Breast epithelium (tissue), 4 donors: ENCODE results near the gene LPO. TPM values are rescaled to one million over a fixed set of nuclear protein-coding genes. Genes with fewer than 3 reads are reported as not detected.

Experiments used
- DNase-seq, 2 donors: peaks; one replicate each; pipeline ENCODE4 v3.0.0-alpha.2; 2019; ENCODE audit warnings: low spot score in 2 of 2
- H3K27ac ChIP-seq, 2 donors: fragments of 200-600 bp; sonication (generic) in 1 of 2; one replicate each; pipeline ENCODE4 v1.5.1; 2016 to 2019; ENCODE audit warnings: mild to moderate bottlenecking in 1 of 2
- H3K27me3 ChIP-seq, 2 donors: fragments of 200-600 bp; sonication (generic) in 1 of 2; one replicate each; pipeline versions ENCODE4 v1.5.1 to v1.6.0; 2017 to 2019; ENCODE audit warnings: control low read depth in 1 of 2, mild to moderate bottlenecking in 1 of 2
- H3K36me3 ChIP-seq: fragments of 200-600 bp; one replicate; pipeline ENCODE4 v1.5.1; 2019
- H3K4me1 ChIP-seq, 2 donors: fragments of 200-600 bp; sonication (generic); one replicate each; pipeline ENCODE4 v1.5.1; 2016 to 2019; ENCODE audit warnings: control low read depth in 1 of 2
- H3K4me3 ChIP-seq, 3 donors: fragments of 200-600 bp; sonication (generic); 1 replicate in 2 of 3; 2 replicates in 1 of 3; pipeline ENCODE4 v1.5.1; 2016 to 2019; ENCODE audit warnings: mild to moderate bottlenecking in 3 of 3, moderate library complexity in 2 of 3
- H3K9me3 ChIP-seq, 2 donors: fragments of 200-600 bp; sonication (generic) in 1 of 2; one replicate each; pipeline ENCODE4 v1.5.1; 2016 to 2019; ENCODE audit warnings: control low read depth in 1 of 2
- POLR2A ChIP-seq: fragments of 450-650 bp; IDR thresholded peaks from one replicate; pipeline ENCODE4 v1.6.1; 2016; ENCODE audit warnings: antibody characterized with exemption, mild to moderate bottlenecking, moderate library complexity
- POLR2AphosphoS5 ChIP-seq, 3 donors: sonication (generic); formaldehyde crosslinking; IDR thresholded peaks; one replicate each; pipeline ENCODE4 v1.6.1; 2017; ENCODE audit warnings: antibody characterized with exemption in 3 of 3
- intact Hi-C: fragments of 100-400 bp; cut with DNase I; formaldehyde crosslinking; loops from one replicate; pipeline ENCODE4 v1.15.1; 2023; ENCODE audit warnings: low total_unique reads
- total RNA-seq, 3 donors: library from RNA; depleted of rRNA; stranded (reverse); fragments of >200 nt; gene quantifications; one replicate each; pipeline ENCODE4 v1.1.0, GENCODE V29; 2016
- TF ChIP-seq, protein P1 (sequence below), 3 donors: fragments of 450-650 bp; IDR thresholded peaks; one replicate each; pipeline ENCODE4 v1.5.1; 2016 to 2017; ENCODE audit warnings: antibody characterized with exemption in 3 of 3, mild to moderate bottlenecking in 3 of 3, moderate library complexity in 3 of 3

Gene LPO
- total RNA-seq, 3 donors from 2014 or later: 0.29 TPM; not detected in 2

DNA sequence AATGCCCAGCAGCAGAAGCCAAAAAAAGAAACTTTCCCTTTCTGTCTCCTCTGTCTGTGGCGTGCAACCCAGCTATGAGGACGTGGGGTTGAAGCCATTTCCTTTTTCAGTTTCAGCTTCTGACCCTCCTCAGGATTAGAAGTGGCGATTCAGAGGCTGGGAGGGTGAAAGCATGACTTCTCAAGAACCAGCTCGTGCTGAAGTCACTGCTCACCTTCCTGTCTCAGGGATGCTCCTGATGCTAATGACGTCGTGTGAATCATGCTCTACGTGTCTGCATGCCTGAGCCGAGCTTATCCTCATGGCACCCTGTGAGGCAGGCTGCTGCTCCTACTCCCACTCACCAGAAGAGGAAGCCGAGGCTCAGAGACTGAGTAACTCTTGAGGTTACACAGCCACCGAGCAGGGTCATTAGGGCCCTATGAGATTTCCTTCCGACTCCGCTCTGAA, 5.7 kb upstream of the LPO start:
- Histone ChIP-seq H3K27ac (no peak overlapping the region), H3K4me3 (no peak overlapping the region), H3K27me3 (no peaks in the 10 kb centered on the region), H3K36me3 (no peaks in the 10 kb centered on the region), H3K9me3 (no peaks in the 10 kb centered on the region), H3K4me1 (no peaks in the 10 kb centered on the region)
- DNase-seq: no peak
- TF ChIP-seq, protein P1, sequence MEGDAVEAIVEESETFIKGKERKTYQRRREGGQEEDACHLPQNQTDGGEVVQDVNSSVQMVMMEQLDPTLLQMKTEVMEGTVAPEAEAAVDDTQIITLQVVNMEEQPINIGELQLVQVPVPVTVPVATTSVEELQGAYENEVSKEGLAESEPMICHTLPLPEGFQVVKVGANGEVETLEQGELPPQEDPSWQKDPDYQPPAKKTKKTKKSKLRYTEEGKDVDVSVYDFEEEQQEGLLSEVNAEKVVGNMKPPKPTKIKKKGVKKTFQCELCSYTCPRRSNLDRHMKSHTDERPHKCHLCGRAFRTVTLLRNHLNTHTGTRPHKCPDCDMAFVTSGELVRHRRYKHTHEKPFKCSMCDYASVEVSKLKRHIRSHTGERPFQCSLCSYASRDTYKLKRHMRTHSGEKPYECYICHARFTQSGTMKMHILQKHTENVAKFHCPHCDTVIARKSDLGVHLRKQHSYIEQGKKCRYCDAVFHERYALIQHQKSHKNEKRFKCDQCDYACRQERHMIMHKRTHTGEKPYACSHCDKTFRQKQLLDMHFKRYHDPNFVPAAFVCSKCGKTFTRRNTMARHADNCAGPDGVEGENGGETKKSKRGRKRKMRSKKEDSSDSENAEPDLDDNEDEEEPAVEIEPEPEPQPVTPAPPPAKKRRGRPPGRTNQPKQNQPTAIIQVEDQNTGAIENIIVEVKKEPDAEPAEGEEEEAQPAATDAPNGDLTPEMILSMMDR (IDR thresholded peaks at IDR 0.05): no peak
- no peak for TF ChIP-seq POLR2A
- TF ChIP-seq POLR2AphosphoS5 (IDR thresholded peaks at IDR 0.05): no peak
- intact Hi-C loops: no loop called here

DNA sequence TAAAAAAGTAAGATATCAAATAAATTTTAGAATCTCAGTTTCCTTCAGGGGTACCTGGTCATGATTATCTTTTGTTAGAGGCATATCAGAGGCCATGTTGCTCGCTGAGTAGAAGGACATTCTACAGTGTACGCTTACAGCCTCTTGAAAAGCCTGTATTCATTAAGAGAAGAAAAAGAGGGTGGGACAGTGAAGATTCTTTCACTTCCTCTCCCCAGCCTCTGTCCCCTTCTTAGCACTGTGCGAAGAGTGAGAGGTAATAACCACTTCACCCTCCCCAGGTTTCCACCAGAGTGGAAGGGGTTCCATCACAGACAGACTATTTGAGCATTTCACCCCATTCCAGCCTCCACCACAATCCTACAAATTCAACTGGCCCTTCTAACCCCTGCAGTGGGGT, 4.8 kb upstream of the LPO start:
- no peak overlapping the region for H3K27ac ChIP-seq
- intact Hi-C loops: no loop called here
- DNase-seq: no peak

DNA sequence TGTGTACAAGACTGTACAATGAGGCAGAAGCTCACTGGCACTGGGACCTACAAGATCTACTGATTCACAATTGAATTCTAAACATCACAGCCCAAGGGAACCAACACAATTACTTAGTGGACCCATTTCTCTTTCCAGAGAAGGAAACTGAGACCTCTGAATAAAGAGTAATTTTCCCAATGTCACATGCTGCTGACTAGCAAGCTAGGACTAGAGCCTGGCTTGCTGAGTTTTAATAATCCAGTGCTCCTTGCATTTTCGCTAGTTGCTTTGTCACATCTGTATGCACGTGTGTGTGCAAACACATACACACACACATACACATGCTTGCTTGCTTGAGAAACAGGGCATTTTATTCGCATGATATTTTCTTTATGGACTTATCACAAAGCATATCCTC, 3.9 kb upstream of the LPO start:
- Histone ChIP-seq H3K4me1 (no peaks in the 10 kb centered on the region), H3K9me3 (no peaks in the 10 kb centered on the region), H3K27me3 (no peaks in the 10 kb centered on the region), H3K27ac (no peak overlapping the region), H3K36me3 (no peaks in the 10 kb centered on the region), H3K4me3 (no peak overlapping the region)
- DNase-seq: no peak
- intact Hi-C loops: no loop called here
- TF ChIP-seq, protein P1 (IDR thresholded peaks at IDR 0.05): no peak
- TF ChIP-seq POLR2A (no peak), POLR2AphosphoS5 (IDR thresholded peaks at IDR 0.05) (no peak)

More for the DNA sequence above, 4.8 kb upstream of the LPO start:
- H3K9me3 ChIP-seq: no peaks in the 10 kb centered on the region
- no peak overlapping the region for H3K4me3 ChIP-seq
- H3K36me3 ChIP-seq: no peaks in the 10 kb centered on the region
- no peaks in the 10 kb centered on the region for H3K4me1 ChIP-seq
- no peaks in the 10 kb centered on the region for H3K27me3 ChIP-seq
- TF ChIP-seq, protein P1 (IDR thresholded peaks at IDR 0.05): no peak
- TF ChIP-seq POLR2AphosphoS5 (IDR thresholded peaks at IDR 0.05): no peak
- TF ChIP-seq POLR2A: no peak

DNA sequence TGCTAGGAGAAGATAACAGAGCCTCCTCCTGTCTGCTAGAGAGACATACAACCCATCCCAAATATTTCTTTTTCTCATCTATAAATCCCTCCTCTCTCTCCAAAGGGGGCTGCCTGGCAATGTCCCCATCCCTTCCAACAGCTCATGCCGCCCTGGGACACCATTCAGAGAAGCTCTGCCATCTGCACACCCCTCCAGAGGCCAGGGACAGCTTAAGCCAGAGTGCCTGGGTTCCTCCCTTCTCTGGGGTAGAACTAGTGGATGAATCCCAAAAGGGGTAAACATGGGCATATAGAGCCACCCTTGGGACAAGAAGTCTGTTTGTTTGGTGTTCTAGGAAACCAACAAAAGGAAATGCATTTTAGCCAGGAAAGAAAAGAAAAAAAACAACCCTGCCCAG, 2.6 kb upstream of the LPO start:
- Histone ChIP-seq H3K27ac (no peak overlapping the region), H3K4me1 (no peaks in the 10 kb centered on the region), H3K9me3 (no peaks in the 10 kb centered on the region), H3K4me3 (no peak overlapping the region), H3K27me3 (no peaks in the 10 kb centered on the region), H3K36me3 (no peaks in the 10 kb centered on the region)
- intact Hi-C loops: no loop called here
- DNase-seq: no peak
- TF ChIP-seq POLR2A (no peak), POLR2AphosphoS5 (IDR thresholded peaks at IDR 0.05) (no peak)
- TF ChIP-seq, protein P1 (IDR thresholded peaks at IDR 0.05): no peak

DNA sequence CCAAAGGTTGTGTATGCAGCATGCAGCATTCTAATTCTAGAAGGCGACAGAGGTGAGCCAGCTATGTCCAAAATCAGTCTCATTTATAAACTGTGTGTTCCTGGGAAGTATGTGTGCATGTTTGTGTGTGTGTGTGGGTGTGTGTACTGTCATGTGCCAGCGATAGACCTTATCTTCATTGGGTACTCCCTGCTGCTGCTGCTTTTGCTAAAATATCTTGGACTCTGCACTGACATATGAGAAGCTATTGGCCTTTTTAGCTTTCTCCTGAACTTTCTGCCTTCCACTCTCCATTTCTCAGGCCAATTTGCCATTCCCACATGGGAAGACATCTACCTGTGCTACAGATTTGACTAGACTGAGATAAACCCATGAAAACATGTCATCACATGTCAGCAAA, 2.0 kb upstream of the LPO start:
- Histone ChIP-seq H3K4me3 (no peak overlapping the region), H3K36me3 (no peaks in the 10 kb centered on the region), H3K27me3 (peaks cover 0 to 4% of the 10 kb centered on the region in 2 donors), H3K9me3 (no peaks in the 10 kb centered on the region), H3K4me1 (no peaks in the 10 kb centered on the region), H3K27ac (no peak overlapping the region)
- DNase-seq: no peak
- TF ChIP-seq POLR2AphosphoS5 (IDR thresholded peaks at IDR 0.05) (no peak), POLR2A (no peak)
- TF ChIP-seq, protein P1 (IDR thresholded peaks at IDR 0.05): no peak
- intact Hi-C loops: no loop called here
